ENCODE measurements around the gene UBAP1L. TPM values are rescaled to one million over a fixed set of nuclear protein-coding genes. Genes with fewer than 3 reads are reported as not detected.
"Not testable (repeated sequence)": the region's sequence is repeated elsewhere in the genome, so short reads cannot be mapped to it uniquely, and the experiment has no call there.

The UBAP1L gene
- total RNA-seq, 1 experiment from 2014 or later, result 3.0 TPM

DNA sequence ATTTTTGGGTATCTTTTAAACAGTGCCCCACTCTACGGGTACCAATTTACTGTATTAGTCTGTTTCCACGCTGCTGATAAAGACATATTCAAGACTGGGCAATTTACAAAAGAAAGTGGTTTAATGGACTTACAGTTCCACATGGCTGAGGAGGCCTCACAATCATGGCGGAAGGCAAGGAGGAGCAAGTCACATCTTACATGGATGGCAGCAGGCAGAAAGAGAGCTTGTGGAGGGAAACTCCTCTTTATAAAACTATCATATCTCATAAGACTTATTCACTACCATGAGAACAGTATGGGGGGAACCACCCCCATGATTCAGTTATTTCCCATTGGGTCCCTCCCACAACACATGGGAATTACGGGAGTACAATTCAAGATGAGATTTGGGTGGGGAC, 22.9 kb upstream of the UBAP1L start:
- H3K23me2 ChIP-seq (ENCODE audit: insufficient read length, low read depth, low read length, poor library complexity, severe bottlenecking); H3K9ac ChIP-seq (ENCODE audit: extremely low read depth, insufficient read length, low read length); H4K8ac ChIP-seq (replicated peaks; ENCODE audit: insufficient read length, low read depth, low read length); H2AK5ac ChIP-seq (ENCODE audit: insufficient read length, low read length); H4K20me1 ChIP-seq (ENCODE audit: control insufficient read depth, insufficient read depth, insufficient read length); H3K4ac ChIP-seq (ENCODE audit: low read depth, low read length); H3K23ac ChIP-seq (ENCODE audit: insufficient read length, low read depth, low read length); H3T11ph ChIP-seq (ENCODE audit: low read length); H3K18ac ChIP-seq (ENCODE audit: insufficient read length, low read depth, low read length); DNase-seq; H4K5ac ChIP-seq (ENCODE audit: insufficient read length, low read depth, low read length); H3K14ac ChIP-seq (ENCODE audit: insufficient read depth, low read length); H3K27ac Mint-ChIP-seq; H2BK20ac ChIP-seq (ENCODE audit: low read depth, low read length, poor library complexity, severe bottlenecking); H3K27me3 ChIP-seq (ENCODE audit: insufficient read depth, low read length); H3K4me3 Mint-ChIP-seq; H2BK120ac ChIP-seq (ENCODE audit: low read depth, low read length, poor library complexity, severe bottlenecking); H3K79me2 ChIP-seq (ENCODE audit: insufficient read depth, low read length); H3K27ac ChIP-seq (ENCODE audit: insufficient read length, low read depth, low read length); H2BK15ac ChIP-seq (ENCODE audit: low read depth, low read length); H3K4me2 ChIP-seq (ENCODE audit: insufficient read depth, insufficient read length, low read length); H2AFZ ChIP-seq (ENCODE audit: low read length); H3K4me1 ChIP-seq (ENCODE audit: insufficient read depth, low read length); H4K91ac ChIP-seq (ENCODE audit: insufficient read length, low read depth, low read length); H2BK12ac ChIP-seq (ENCODE audit: insufficient read length, low read depth, low read length); H3K56ac ChIP-seq (ENCODE audit: insufficient read length, low read depth, low read length); H3K4me1 Mint-ChIP-seq; H3K79me1 ChIP-seq (ENCODE audit: insufficient read depth, low read depth, low read length, poor library complexity, severe bottlenecking); H2BK5ac ChIP-seq (ENCODE audit: insufficient read length, low read length): not testable (repeated sequence)
- H3K9me3 ChIP-seq (ENCODE audit: control insufficient read depth, low read depth, low read length), result peaks cover 14% of the 10 kb centered on the region
- peaks cover 11% of the 10 kb centered on the region for H3K27me3 Mint-ChIP-seq (ENCODE audit: low read depth)
- no CpG with 5 or more reads among the region's 4 CpGs for WGBS (ENCODE audit: extremely low coverage, insufficient read length, low lambda C conversion rate)
- H3K9me3 Mint-ChIP-seq, result peaks cover 43 to 45% of the 10 kb centered on the region in 2 experiments
- H3K36me3 Mint-ChIP-seq (ENCODE audit: insufficient read depth in 1 of 3, low read depth in 3 of 3), result peaks cover 11 to 28% (median 23%) of the 10 kb centered on the region in 3 experiments

DNA sequence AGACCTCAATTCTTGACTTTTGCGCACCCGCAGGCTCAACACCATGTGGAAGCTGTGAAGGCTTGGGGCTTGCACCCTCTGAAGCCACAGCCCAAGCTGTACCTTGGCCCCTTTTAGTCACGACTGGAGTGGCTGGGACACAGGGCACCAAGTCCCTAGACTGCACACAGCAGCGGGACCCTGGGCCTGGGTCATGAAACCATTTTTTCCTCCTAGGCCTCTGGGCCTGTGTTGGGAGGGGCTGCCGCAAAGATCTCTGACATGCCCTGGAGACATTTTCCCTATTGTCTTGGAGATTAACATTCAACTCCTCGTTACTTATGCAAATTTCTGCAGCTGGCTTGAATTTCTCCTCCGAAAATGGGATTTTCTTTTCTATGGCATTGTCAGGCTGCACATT, 22.1 kb upstream of the UBAP1L start:
- H3K27ac ChIP-seq (ENCODE audit: insufficient read length, low read depth, low read length); H2BK15ac ChIP-seq (ENCODE audit: low read depth, low read length); H4K8ac ChIP-seq (replicated peaks; ENCODE audit: insufficient read length, low read depth, low read length); H3K4me3 Mint-ChIP-seq; H2BK5ac ChIP-seq (ENCODE audit: insufficient read length, low read length); H3K4ac ChIP-seq (ENCODE audit: low read depth, low read length); H2BK120ac ChIP-seq (ENCODE audit: low read depth, low read length, poor library complexity, severe bottlenecking); H3K4me1 ChIP-seq (ENCODE audit: insufficient read depth, low read length); H4K91ac ChIP-seq (ENCODE audit: insufficient read length, low read depth, low read length); DNase-seq; H3K23ac ChIP-seq (ENCODE audit: insufficient read length, low read depth, low read length); H3K27ac Mint-ChIP-seq; H3T11ph ChIP-seq (ENCODE audit: low read length); H2BK20ac ChIP-seq (ENCODE audit: low read depth, low read length, poor library complexity, severe bottlenecking); H3K79me1 ChIP-seq (ENCODE audit: insufficient read depth, low read depth, low read length, poor library complexity, severe bottlenecking); H4K20me1 ChIP-seq (ENCODE audit: control insufficient read depth, insufficient read depth, insufficient read length); H3K27me3 ChIP-seq (ENCODE audit: insufficient read depth, low read length); H3K4me2 ChIP-seq (ENCODE audit: insufficient read depth, insufficient read length, low read length); H3K9ac ChIP-seq (ENCODE audit: extremely low read depth, insufficient read length, low read length); H4K5ac ChIP-seq (ENCODE audit: insufficient read length, low read depth, low read length); H2AFZ ChIP-seq (ENCODE audit: low read length); H3K56ac ChIP-seq (ENCODE audit: insufficient read length, low read depth, low read length); H3K14ac ChIP-seq (ENCODE audit: insufficient read depth, low read length); H2AK5ac ChIP-seq (ENCODE audit: insufficient read length, low read length); H3K18ac ChIP-seq (ENCODE audit: insufficient read length, low read depth, low read length); H2BK12ac ChIP-seq (ENCODE audit: insufficient read length, low read depth, low read length); H3K23me2 ChIP-seq (ENCODE audit: insufficient read length, low read depth, low read length, poor library complexity, severe bottlenecking); H3K79me2 ChIP-seq (ENCODE audit: insufficient read depth, low read length): not testable (repeated sequence)
- H3K9me3 ChIP-seq (ENCODE audit: control insufficient read depth, low read depth, low read length), result peaks cover 14% of the 10 kb centered on the region
- no CpG with 5 or more reads among the region's 7 CpGs for WGBS (ENCODE audit: extremely low coverage, insufficient read length, low lambda C conversion rate)
- Mint-ChIP-seq H3K9me3 (peaks cover 43 to 45% of the 10 kb centered on the region in 2 experiments), H3K27me3 (ENCODE audit: low read depth) (peaks cover 11% of the 10 kb centered on the region), H3K36me3 (ENCODE audit: insufficient read depth in 1 of 3, low read depth in 3 of 3) (peaks cover 11 to 28% (median 23%) of the 10 kb centered on the region in 3 experiments), H3K4me1 (peaks cover 2 to 14% of the 10 kb centered on the region in 2 experiments; a peak in 3 of 4 replicates)

Data from H9 (cell line).